Neural progenitor cell (in vitro differentiated cells): ENCODE results near the gene ADGRG2. TPM values are rescaled to one million over a fixed set of nuclear protein-coding genes. Genes with fewer than 3 reads are reported as not detected.
A peak's percentile ranks its signal among the peaks of the same experiment; 100 is the strongest.

Experiments
- DNase-seq: peaks from one replicate; pipeline ENCODE4 v3.0.0-alpha.2; 2016; ENCODE audit warnings: low spot score
- H2AFZ ChIP-seq: fragments of 200-600 bp; sonication (generic); replicated peaks from 2 replicates; pipeline ENCODE4 v1.6.1; 2016; ENCODE audit warnings: antibody characterized with exemption
- H3F3A ChIP-seq: fragments of 200-600 bp; sonication (generic); 2 replicates; pipeline ENCODE4 v1.6.1; 2016; ENCODE audit warnings: antibody characterized with exemption, low read depth
- H3K27ac ChIP-seq: fragments of 200-600 bp; sonication (generic); 2 replicates; pipeline ENCODE4 v1.5.1; 2016; ENCODE audit warnings: mild to moderate bottlenecking
- H3K27me3 ChIP-seq: fragments of 200-600 bp; sonication (generic); 2 replicates; pipeline ENCODE4 v1.6.1; 2016; ENCODE audit warnings: mild to moderate bottlenecking, moderate library complexity
- H3K36me3 ChIP-seq: fragments of 200-600 bp; sonication (generic); 2 replicates; pipeline ENCODE4 v1.5.1; 2016
- H3K4me1 ChIP-seq: fragments of 200-600 bp; sonication (generic); 2 replicates; pipeline ENCODE4 v1.6.1; 2016; ENCODE audit warnings: mixed run types
- H3K4me2 ChIP-seq: fragments of 200-600 bp; sonication (generic); 2 replicates; pipeline ENCODE4 v1.6.1; 2016
- H3K4me3 ChIP-seq: fragments of 200-600 bp; sonication (generic); 2 replicates; pipeline ENCODE4 v1.5.1; 2016
- H3K79me2 ChIP-seq: fragments of 200-600 bp; sonication (generic); 2 replicates; pipeline ENCODE4 v1.6.1; 2016; ENCODE audit warnings: low read depth
- H3K9ac ChIP-seq: fragments of 200-600 bp; sonication (generic); 2 replicates; pipeline ENCODE4 v1.6.1; 2016
- H3K9me3 ChIP-seq: fragments of 200-600 bp; sonication (generic); 2 replicates; pipeline ENCODE4 v1.5.1; 2016; ENCODE audit warnings: low read depth
- H4K20me1 ChIP-seq: fragments of 200-600 bp; sonication (generic); 2 replicates; pipeline ENCODE4 v1.6.1; 2016; ENCODE audit warnings: low read depth
- H3K27ac Mint-ChIP-seq: 3 replicates; pipeline ENCODE4 v1.8.0; 2021; ENCODE audit warnings: mixed read lengths
- H3K27me3 Mint-ChIP-seq: 2 replicates; pipeline ENCODE4 v1.8.0; 2022; ENCODE audit warnings: low read depth, mild to moderate bottlenecking, inconsistent platforms, moderate library complexity, mixed read lengths; ENCODE audit not compliant: insufficient read depth
- H3K36me3 Mint-ChIP-seq: 3 replicates; pipeline ENCODE4 v1.8.0; 2021; ENCODE audit warnings: mixed read lengths
- H3K4me1 Mint-ChIP-seq: 3 replicates; pipeline ENCODE4 v1.8.0; 2021; ENCODE audit warnings: mixed read lengths
- H3K4me3 Mint-ChIP-seq: 3 replicates; pipeline ENCODE4 v1.8.0; 2021; ENCODE audit warnings: mild to moderate bottlenecking, moderate library complexity, mixed read lengths
- H3K9me3 Mint-ChIP-seq: 3 replicates; pipeline ENCODE4 v1.8.0; 2020; ENCODE audit warnings: mixed read lengths
- EZH2 ChIP-seq: fragments of 200-600 bp; sonication (generic); IDR thresholded peaks from 2 replicates; pipeline ENCODE4 v1.6.1; 2017; ENCODE audit warnings: antibody characterized with exemption, mild to moderate bottlenecking, moderate library complexity
- EZH2phosphoT487 ChIP-seq: fragments of 200-600 bp; sonication (generic); IDR thresholded peaks from 2 replicates; pipeline ENCODE4 v1.6.1; 2017; ENCODE audit warnings: antibody characterized with exemption
- total RNA-seq: library from RNA; depleted of rRNA; stranded (reverse); fragments of >200 nt; gene quantifications from 2 replicates; pipeline ENCODE4 v1.2.3, GENCODE V29; 2015; ENCODE audit warnings: low replicate concordance
- TF ChIP-seq, protein P1 (sequence below): fragments of 200-600 bp; sonication (generic); IDR thresholded peaks from 2 replicates; pipeline ENCODE4 v1.5.1; 2017; ENCODE audit warnings: antibody characterized with exemption, mild to moderate bottlenecking

The ADGRG2 gene
- total RNA-seq, 1 donor from 2014 or later: 0.80 TPM

DNA sequence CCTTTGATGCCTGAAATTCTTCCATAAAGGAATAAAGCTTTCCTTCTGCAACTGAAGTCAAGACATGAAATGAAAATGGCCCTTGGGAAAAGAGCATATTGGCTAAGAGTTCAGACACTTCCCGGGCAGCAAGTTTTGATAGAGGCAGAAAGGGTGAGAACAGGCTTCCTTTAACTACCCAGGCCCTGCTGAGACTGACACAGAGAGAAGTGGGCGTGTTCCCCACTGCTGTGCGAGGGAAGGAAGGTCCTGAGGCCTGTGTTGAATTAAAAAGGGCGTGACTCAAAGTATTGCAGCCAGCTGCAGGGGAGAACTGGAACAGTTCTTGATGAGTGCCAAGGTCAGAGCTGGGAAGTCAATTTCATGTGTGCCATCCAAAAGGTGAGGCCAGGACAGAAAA is 33.9 kb upstream of the ADGRG2 start:
- Histone ChIP-seq H3K27me3 (no peaks in the 10 kb centered on the region), H3K9ac (no peak overlapping the region), H3K9me3 (no peaks in the 10 kb centered on the region), H3K27ac (no peak overlapping the region), H4K20me1 (no peaks in the 10 kb centered on the region), H3K36me3 (no peaks in the 10 kb centered on the region), H3K4me2 (no peak overlapping the region), H3K4me1 (no peaks in the 10 kb centered on the region), H2AFZ (no peak overlapping the region), H3K79me2 (no peaks in the 10 kb centered on the region), H3K4me3 (no peak overlapping the region), H3F3A (no peaks in the 10 kb centered on the region)
- Mint-ChIP-seq H3K9me3 (peaks cover 11% of the 10 kb centered on the region), H3K4me3 (no peak overlapping the region), H3K4me1 (peaks cover 5% of the 10 kb centered on the region), H3K27ac (no peak overlapping the region), H3K27me3 (peaks cover 3% of the 10 kb centered on the region), H3K36me3 (no peaks in the 10 kb centered on the region)
- DNase-seq: peak; percentile 13
- TF ChIP-seq, protein P1, sequence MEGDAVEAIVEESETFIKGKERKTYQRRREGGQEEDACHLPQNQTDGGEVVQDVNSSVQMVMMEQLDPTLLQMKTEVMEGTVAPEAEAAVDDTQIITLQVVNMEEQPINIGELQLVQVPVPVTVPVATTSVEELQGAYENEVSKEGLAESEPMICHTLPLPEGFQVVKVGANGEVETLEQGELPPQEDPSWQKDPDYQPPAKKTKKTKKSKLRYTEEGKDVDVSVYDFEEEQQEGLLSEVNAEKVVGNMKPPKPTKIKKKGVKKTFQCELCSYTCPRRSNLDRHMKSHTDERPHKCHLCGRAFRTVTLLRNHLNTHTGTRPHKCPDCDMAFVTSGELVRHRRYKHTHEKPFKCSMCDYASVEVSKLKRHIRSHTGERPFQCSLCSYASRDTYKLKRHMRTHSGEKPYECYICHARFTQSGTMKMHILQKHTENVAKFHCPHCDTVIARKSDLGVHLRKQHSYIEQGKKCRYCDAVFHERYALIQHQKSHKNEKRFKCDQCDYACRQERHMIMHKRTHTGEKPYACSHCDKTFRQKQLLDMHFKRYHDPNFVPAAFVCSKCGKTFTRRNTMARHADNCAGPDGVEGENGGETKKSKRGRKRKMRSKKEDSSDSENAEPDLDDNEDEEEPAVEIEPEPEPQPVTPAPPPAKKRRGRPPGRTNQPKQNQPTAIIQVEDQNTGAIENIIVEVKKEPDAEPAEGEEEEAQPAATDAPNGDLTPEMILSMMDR: no peak
- no peak for TF ChIP-seq EZH2
- TF ChIP-seq EZH2phosphoT487: no peak

DNA sequence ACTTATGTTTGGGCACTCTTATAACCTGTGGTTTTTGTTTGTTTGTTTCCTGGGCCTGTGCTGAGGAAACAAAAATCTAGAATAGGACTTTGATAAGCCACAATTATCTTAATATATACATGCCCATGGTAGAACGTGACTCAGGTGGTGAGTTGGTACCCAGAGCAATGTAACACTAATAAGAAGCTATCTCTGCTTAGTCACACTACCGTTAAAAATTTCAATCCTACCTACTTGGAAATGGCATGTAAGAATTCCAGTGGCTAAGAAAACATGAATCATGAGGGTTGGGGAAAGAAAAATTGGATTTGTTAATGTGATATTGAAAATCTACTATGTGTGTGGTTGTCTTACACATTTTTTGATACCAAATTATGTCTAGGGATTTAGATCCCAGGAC is 30.5 kb upstream of the ADGRG2 start:
- no peak overlapping the region for H3K9ac ChIP-seq
- no peaks in the 10 kb centered on the region for H3K4me1 ChIP-seq
- no peaks in the 10 kb centered on the region for H3K79me2 ChIP-seq
- no peak overlapping the region for H2AFZ ChIP-seq
- H3K9me3 Mint-ChIP-seq: peaks cover 4% of the 10 kb centered on the region
- H3K9me3 ChIP-seq: no peaks in the 10 kb centered on the region
- H3K27me3 Mint-ChIP-seq: no peaks in the 10 kb centered on the region
- TF ChIP-seq, protein P1: no peak
- TF ChIP-seq EZH2phosphoT487 (no peak), EZH2 (no peak)
- H3K4me2 ChIP-seq: no peak overlapping the region
- no peaks in the 10 kb centered on the region for H3K36me3 Mint-ChIP-seq
- H3K36me3 ChIP-seq: no peaks in the 10 kb centered on the region
- H4K20me1 ChIP-seq: no peaks in the 10 kb centered on the region
- H3K4me3 Mint-ChIP-seq: no peak overlapping the region
- peaks cover 5% of the 10 kb centered on the region for H3K4me1 Mint-ChIP-seq
- no peaks in the 10 kb centered on the region for H3K27me3 ChIP-seq
- H3K27ac Mint-ChIP-seq: no peak overlapping the region
- no peak overlapping the region for H3K27ac ChIP-seq
- H3K4me3 ChIP-seq: no peak overlapping the region
- no peaks in the 10 kb centered on the region for H3F3A ChIP-seq
- DNase-seq: no peak

- Histone ChIP-seq H3K79me2 (no peaks in the 10 kb centered on the region), H3K27ac (no peak overlapping the region), H3K4me3 (no peak overlapping the region), H4K20me1 (no peaks in the 10 kb centered on the region), H3K9me3 (peaks cover under 1% of the 10 kb centered on the region), H3K27me3 (no peaks in the 10 kb centered on the region), H3K4me2 (no peak overlapping the region), H3K36me3 (no peaks in the 10 kb centered on the region), H3K9ac (no peak overlapping the region), H3K4me1 (no peaks in the 10 kb centered on the region), H2AFZ (no peak overlapping the region), H3F3A (no peaks in the 10 kb centered on the region)
- Mint-ChIP-seq H3K4me3 (no peak overlapping the region), H3K36me3 (no peaks in the 10 kb centered on the region), H3K4me1 (no peaks in the 10 kb centered on the region), H3K27ac (no peak overlapping the region), H3K9me3 (peaks cover under 1% of the 10 kb centered on the region), H3K27me3 (no peaks in the 10 kb centered on the region)
- no peak for TF ChIP-seq EZH2phosphoT487
- TF ChIP-seq, protein P1: no peak
- TF ChIP-seq EZH2: no peak
- DNase-seq: no peak
Observed at GRCh38 chrX:19137067-19137466, 14.8 kb upstream of the ADGRG2 start.
